Heart left ventricle (tissue), 16 donors: ENCODE results near the gene DNAH17. TPM values are rescaled to one million over a fixed set of nuclear protein-coding genes. Genes with fewer than 3 reads are reported as not detected.
A peak's percentile ranks its signal among the peaks of the same experiment; 100 is the strongest.

ENCODE experiments used
- ATAC-seq, 4 donors: fragments of 200-7000 bp; cut with Tn5 transposase; one replicate each; pipeline ENCODE4 v1.9.1; 2020 to 2022; ENCODE audit warnings: moderate library complexity in 4 of 4, mild to moderate bottlenecking in 3 of 4, moderate number of reproducible peaks in 1 of 4
- DNase-seq, 5 donors: peaks; one replicate each; pipeline ENCODE4 v3.0.0-alpha.2; 2020
- H3K27ac ChIP-seq, 12 donors: fragments of 200-600 bp; sonication (generic) in 4 of 12; one replicate each; pipeline versions ENCODE4 v1.5.0 to v1.8.0; 2016 to 2022; ENCODE audit warnings: mild to moderate bottlenecking in 2 of 12
- H3K27me3 ChIP-seq, 9 donors: fragments of 200-600 bp; sonication (generic) in 2 of 9; one replicate each; pipeline versions ENCODE4 v1.5.1 to v1.8.0; 2016 to 2022; ENCODE audit warnings: mild to moderate bottlenecking in 3 of 9
- H3K36me3 ChIP-seq, 9 donors: fragments of 200-600 bp; sonication (generic) in 2 of 9; one replicate each; pipeline versions ENCODE4 v1.5.0 to v1.8.0; 2018 to 2022; ENCODE audit warnings: mild to moderate bottlenecking in 2 of 9
- H3K4me1 ChIP-seq, 12 donors: fragments of 200-600 bp; sonication (generic) in 4 of 12; one replicate each; pipeline versions ENCODE4 v1.5.0 to v1.8.0; 2016 to 2022; ENCODE audit warnings: mild to moderate bottlenecking in 3 of 12
- H3K4me3 ChIP-seq, 12 donors: fragments of 200-600 bp; sonication (generic) in 4 of 12; one replicate each; pipeline versions ENCODE4 v1.5.0 to v1.8.0; 2017 to 2022; ENCODE audit warnings: mild to moderate bottlenecking in 9 of 12, moderate library complexity in 4 of 12
- H3K9me3 ChIP-seq, 12 donors: fragments of 200-600 bp; sonication (generic) in 4 of 12; one replicate each; pipeline versions ENCODE4 v1.5.0 to v1.8.0; 2016 to 2022; ENCODE audit warnings: mild to moderate bottlenecking in 1 of 12
- POLR2A ChIP-seq, 2 donors: fragments of 450-650 bp; IDR thresholded peaks; one replicate each; pipeline ENCODE4 v1.6.1; 2017; ENCODE audit warnings: antibody characterized with exemption in 2 of 2, mild to moderate bottlenecking in 2 of 2, moderate library complexity in 2 of 2
- WGBS, 4 donors: extraction: QIAGEN DNeasy Blood & Tissue Kit in 2 of 4; methylation state at CpG; one replicate each; pipeline versions ENCODE4 v1.1.5 to v1.1.7; 2013 to 2018; 5-methylcytosine and 5-hydroxymethylcytosine counted together
- intact Hi-C, 10 donors: fragments of 100-400 bp; cut with DNase I; formaldehyde crosslinking; loops; one replicate each; pipeline versions ENCODE4 v1.11.1 to v1.14.2; 2022
- polyA plus RNA-seq, 2 donors: library from polyadenylated mRNA; stranded (reverse); fragments of 200-250 nt; gene quantifications; one replicate each; pipeline ENCODE4 v1.2.3, GENCODE V29; 2013
- total RNA-seq, 9 donors: library from RNA; depleted of rRNA in 2 of 9; stranded (reverse); fragments of >200 nt in 2 of 9; fragmentation: NEBNext Ultra II Directional in 3 of 9; extraction: Animal tissue kit (Norgen Biotek cat#: 25700) in 3 of 9; gene quantifications; one replicate each; pipeline versions ENCODE4 v1.1.0 to v1.2.4, GENCODE V29; 2016 to 2023
- TF ChIP-seq, protein P1 (sequence below), 12 donors: fragments of 200-600 bp; sonication (generic) in 4 of 12; IDR thresholded peaks; one replicate each; pipeline versions ENCODE4 v1.5.0 to v1.8.0; 2018 to 2022; ENCODE audit warnings: antibody characterized with exemption in 12 of 12, mild to moderate bottlenecking in 5 of 12
- donor health status: ischemic (EF 13 %, LVEDD 7.1; RV severe dilation, severe dysfunction).
- donor health status: healthy with polysubstance abuse.
- donor health status: DM: no; HTN: yes; CAD: no.
- donor health status: DM: no; HTN: no; CAD: no.
- donor health status: ischemic (EF 25% LVEDD 6.9; RV normal size, moderate dysfunction).
- donor health status: ischemic (EF 25% LVEDD 5.7; RV mildly dilated, moderate dysfunction).
- donor health status: healthy.
- donor health status: DM: yes; HTN: yes; CAD: no.
- donor health status: ischemic (EF 35%, LVEDD 5.7; RV mildly dilated, moderate dysfunction).
- donor health status: nonischemic (EF 11% LVEDD 7.7; RV severe dilation, severe dysfunction).
- donor health status: DM: yes; HTN: yes; CAD: no.
- donor health status: PGD.
- donor health status: ischemic (EF 29% LVEDD 5.4; RV normal size, mild dysfunction).
- donor health status: nonischemic (EF 23%, LVEDD 6.1; RV moderate dilation, normal function).

Gene DNAH17
- total and polyA plus RNA-seq, 11 donors, result 0.02 to 0.63 (median 0.17) TPM; not detected in 4

DNA sequence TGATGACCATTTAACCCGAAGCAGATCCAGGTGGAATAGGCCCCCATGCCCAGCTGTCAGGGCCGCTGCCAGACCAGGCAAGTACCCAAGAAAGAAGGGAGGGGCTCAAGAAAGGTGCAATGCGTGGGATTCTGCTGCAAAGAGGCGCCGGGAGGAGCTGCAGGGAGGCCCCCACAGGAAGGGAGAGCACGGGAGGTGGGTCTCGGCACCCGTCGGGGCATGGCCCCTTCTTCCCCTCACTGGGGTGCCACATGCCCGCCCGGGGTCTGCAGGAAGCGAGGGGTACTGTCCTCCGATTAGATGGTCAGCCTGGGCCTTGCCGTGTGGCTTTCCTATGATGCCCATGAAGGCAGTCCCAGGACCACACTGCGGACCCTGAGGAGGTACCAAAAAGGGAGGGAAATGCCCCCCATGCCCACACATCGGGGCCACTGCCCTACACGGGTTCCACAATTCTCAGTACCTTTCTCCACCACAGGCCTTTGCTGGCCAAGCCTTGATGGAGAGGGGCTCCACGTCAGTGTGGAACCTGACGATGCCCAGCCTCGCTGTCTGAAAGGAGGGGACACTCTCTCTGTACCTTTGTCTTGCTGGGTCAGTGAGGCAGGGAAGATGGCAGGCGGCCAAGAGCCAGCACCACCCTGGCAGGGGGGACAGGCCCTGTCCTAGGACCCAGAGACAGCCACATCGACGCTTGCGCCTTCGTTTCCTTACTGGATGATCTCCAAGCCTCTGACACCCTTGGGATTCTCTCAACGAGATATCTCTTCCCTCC lies 45.5 kb upstream of the DNAH17 start:
- Histone ChIP-seq H3K9me3 (peaks cover 0 to 10% (median 0%) of the 10 kb centered on the region in 12 donors), H3K27ac (no peak overlapping the region), H3K4me1 (no peaks in the 10 kb centered on the region), H3K27me3 (no peaks in the 10 kb centered on the region), H3K4me3 (no peak overlapping the region), H3K36me3 (no peaks in the 10 kb centered on the region)
- TF ChIP-seq, protein P1, sequence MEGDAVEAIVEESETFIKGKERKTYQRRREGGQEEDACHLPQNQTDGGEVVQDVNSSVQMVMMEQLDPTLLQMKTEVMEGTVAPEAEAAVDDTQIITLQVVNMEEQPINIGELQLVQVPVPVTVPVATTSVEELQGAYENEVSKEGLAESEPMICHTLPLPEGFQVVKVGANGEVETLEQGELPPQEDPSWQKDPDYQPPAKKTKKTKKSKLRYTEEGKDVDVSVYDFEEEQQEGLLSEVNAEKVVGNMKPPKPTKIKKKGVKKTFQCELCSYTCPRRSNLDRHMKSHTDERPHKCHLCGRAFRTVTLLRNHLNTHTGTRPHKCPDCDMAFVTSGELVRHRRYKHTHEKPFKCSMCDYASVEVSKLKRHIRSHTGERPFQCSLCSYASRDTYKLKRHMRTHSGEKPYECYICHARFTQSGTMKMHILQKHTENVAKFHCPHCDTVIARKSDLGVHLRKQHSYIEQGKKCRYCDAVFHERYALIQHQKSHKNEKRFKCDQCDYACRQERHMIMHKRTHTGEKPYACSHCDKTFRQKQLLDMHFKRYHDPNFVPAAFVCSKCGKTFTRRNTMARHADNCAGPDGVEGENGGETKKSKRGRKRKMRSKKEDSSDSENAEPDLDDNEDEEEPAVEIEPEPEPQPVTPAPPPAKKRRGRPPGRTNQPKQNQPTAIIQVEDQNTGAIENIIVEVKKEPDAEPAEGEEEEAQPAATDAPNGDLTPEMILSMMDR (IDR thresholded peaks at IDR 0.05), result no peak
- TF ChIP-seq POLR2A (IDR thresholded peaks at IDR 0.05), result no peak
- 83 to 85% (median 85%) methylated on average over 23 to 26 of the region's 26 CpGs for WGBS, 4 donors
- ATAC-seq (peak in 1 of 4 donors; percentile 19), DNase-seq (no peak)
- intact Hi-C loops, result no loop called here

DNA sequence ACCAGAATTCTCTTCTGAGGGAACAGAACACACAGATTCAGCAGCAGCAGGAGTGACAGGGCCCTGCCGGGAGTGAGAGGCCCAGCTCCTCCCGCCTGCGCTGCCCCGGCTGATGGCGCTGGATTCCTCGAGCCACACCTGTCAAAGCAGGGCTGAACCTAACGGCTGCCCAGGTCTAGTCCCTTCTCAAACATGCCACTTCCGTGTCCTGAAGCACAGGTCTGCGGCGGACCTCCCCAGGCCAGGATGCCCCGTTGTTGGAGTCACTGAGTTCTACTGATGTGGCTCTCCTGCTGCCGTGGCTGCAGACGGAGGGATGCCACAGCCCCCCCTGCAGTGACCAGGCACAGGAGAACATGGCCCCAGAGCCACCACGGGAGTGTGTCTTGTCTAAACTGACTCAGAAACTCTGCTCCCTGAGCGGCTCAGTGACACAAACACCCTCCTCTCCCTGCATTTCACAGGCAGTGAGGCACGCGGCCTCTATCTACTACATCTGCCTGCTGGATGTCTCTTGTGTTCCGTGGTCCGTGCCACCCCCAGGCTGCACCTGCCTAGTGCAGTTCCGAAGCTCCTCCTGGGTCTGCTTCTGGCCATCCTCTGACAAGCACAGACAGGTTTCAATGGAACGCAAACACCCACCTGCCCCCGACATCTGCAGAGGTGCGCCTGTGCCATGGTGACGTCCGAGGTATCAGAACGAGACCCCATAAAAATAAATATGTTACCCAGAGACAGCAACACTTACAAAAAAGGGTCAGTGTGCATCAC lies 44.7 kb upstream of the DNAH17 start:
- Histone ChIP-seq H3K27ac (no peak overlapping the region), H3K9me3 (peaks cover 0 to 10% (median 0%) of the 10 kb centered on the region in 12 donors), H3K4me1 (peaks cover 0 to 6% (median 0%) of the 10 kb centered on the region in 12 donors), H3K27me3 (no peaks in the 10 kb centered on the region), H3K36me3 (no peaks in the 10 kb centered on the region), H3K4me3 (no peak overlapping the region)
- intact Hi-C loops, result loop anchor here in 1 of 10 donors (2.0 kb wide), 1 partner anchor 19 kb away; no protein-coding TSS in a partner anchor
- no peak for ATAC-seq
- no peak for DNase-seq
- TF ChIP-seq, protein P1 (IDR thresholded peaks at IDR 0.05), result no peak
- TF ChIP-seq POLR2A (IDR thresholded peaks at IDR 0.05), result no peak
- WGBS, 4 donors, result 89 to 91% (median 90%) methylated on average over 13 to 26 of the region's 26 CpGs

GRCh38 chr17:78620099-78620498 lies 42.9 kb upstream of the DNAH17 start:
- WGBS, 4 donors, result 74 to 86% (median 82%) methylated on average over 5 of the region's 5 CpGs
- intact Hi-C loops, result loop anchor here in 1 of 10 donors (2.0 kb wide), 1 partner anchor 21 kb away; no protein-coding TSS in a partner anchor
- Histone ChIP-seq H3K4me1 (peaks cover 0 to 11% (median 0%) of the 10 kb centered on the region in 12 donors), H3K9me3 (peaks cover 0 to 10% (median 0%) of the 10 kb centered on the region in 12 donors), H3K4me3 (no peak overlapping the region), H3K36me3 (no peaks in the 10 kb centered on the region), H3K27ac (no peak overlapping the region), H3K27me3 (no peaks in the 10 kb centered on the region)
- ATAC-seq (no peak), DNase-seq (no peak)
- TF ChIP-seq, protein P1 (IDR thresholded peaks at IDR 0.05), result no peak
- no peak for TF ChIP-seq POLR2A (IDR thresholded peaks at IDR 0.05)

GRCh38 chr17:78619334-78619733 lies 42.1 kb upstream of the DNAH17 start:
- no peak overlapping the region for H3K27ac ChIP-seq
- no peak for ATAC-seq
- intact Hi-C loops, result no loop called here
- no peaks in the 10 kb centered on the region for H3K36me3 ChIP-seq
- no peak overlapping the region for H3K4me3 ChIP-seq
- H3K9me3 ChIP-seq, result peaks cover 0 to 10% (median 0%) of the 10 kb centered on the region in 12 donors
- DNase-seq, result no peak
- H3K27me3 ChIP-seq, result no peaks in the 10 kb centered on the region
- TF ChIP-seq, protein P1 (IDR thresholded peaks at IDR 0.05), result no peak
- no peak for TF ChIP-seq POLR2A (IDR thresholded peaks at IDR 0.05)
- 91 to 97% (median 94%) methylated on average over 5 of the region's 5 CpGs for whole genome bisulfite sequencing, 4 donors
- H3K4me1 ChIP-seq, result peaks cover 0 to 11% (median 0%) of the 10 kb centered on the region in 12 donors
